Adrenal gland (tissue), 12 donors: ENCODE data around the gene ELF5. TPM values are rescaled to one million over a fixed set of nuclear protein-coding genes. Genes with fewer than 3 reads are reported as not detected.

ENCODE experiments used
- DNase-seq, 7 donors: peaks; one replicate each; pipeline ENCODE4 v3.0.0-alpha.2; 2019 to 2020
- H3K27ac ChIP-seq, 5 donors: fragments of 200-600 bp; sonication (generic) in 4 of 5; 1 replicate in 3 of 5; 2 replicates in 2 of 5; pipeline versions ENCODE4 v1.5.1 to v1.8.0; 2016 to 2020; ENCODE audit warnings: mild to moderate bottlenecking in 1 of 5
- H3K27me3 ChIP-seq: fragments of 200-600 bp; 2 replicates; pipeline ENCODE4 v1.8.0; 2021
- H3K36me3 ChIP-seq, 2 donors: fragments of 200-600 bp; replicated peaks in 1 of 2; 1 replicate in 1 of 2; 2 replicates in 1 of 2; pipeline versions ENCODE4 v1.5.1 to v1.8.0; 2018 to 2022
- H3K4me1 ChIP-seq, 2 donors: fragments of 200-600 bp; replicated peaks in 1 of 2; 1 replicate in 1 of 2; 2 replicates in 1 of 2; pipeline versions ENCODE4 v1.5.1 to v1.8.0; 2018 to 2021
- H3K4me3 ChIP-seq, 4 donors: fragments of 200-600 bp; sonication (generic) in 3 of 4; one replicate each; pipeline ENCODE4 v1.5.1; 2016 to 2018
- H3K9me3 ChIP-seq, 3 donors: fragments of 200-600 bp; sonication (generic) in 1 of 3; replicated peaks in 1 of 3; 1 replicate in 2 of 3; 2 replicates in 1 of 3; pipeline versions ENCODE4 v1.5.1 to v1.8.0; 2016 to 2021
- POLR2A ChIP-seq, 2 donors: fragments of 450-650 bp; IDR thresholded peaks; one replicate each; pipeline ENCODE4 v1.6.1; 2017; ENCODE audit warnings: antibody characterized with exemption in 2 of 2, mild to moderate bottlenecking in 2 of 2, moderate library complexity in 1 of 2
- WGBS, 4 donors: extraction: QIAGEN DNeasy Blood & Tissue Kit in 2 of 4; methylation state at CpG; one replicate each; pipeline versions ENCODE4 v1.1.5 to v1.1.7; 2013 to 2017; 5-methylcytosine and 5-hydroxymethylcytosine counted together
- intact Hi-C, 2 donors: fragments of 100-400 bp; cut with DNase I; formaldehyde crosslinking; loops; one replicate each; pipeline versions ENCODE4 v1.14.1 to v1.15.0; 2022 to 2023
- polyA plus RNA-seq, 3 donors: library from polyadenylated mRNA; stranded (reverse); fragments of 200-250 nt in 2 of 3; fragments of 350-450 nt in 1 of 3; fragmentation: Illumina TruSeq in 1 of 3; extraction: RNeasy Lipid Tissue Mini Kit (QIAGEN cat#74804) in 1 of 3; gene quantifications; one replicate each; pipeline ENCODE4 v1.2.3, GENCODE V29; 2013 to 2014
- total RNA-seq, 9 donors: library from RNA; depleted of rRNA in 4 of 9; stranded (reverse); fragments of >200 nt in 4 of 9; fragments of 120-200 nt in 1 of 9; fragmentation: NEBNext Ultra II Directional in 1 of 9; extraction: Animal tissue kit (Norgen Biotek cat#: 25700) in 1 of 9; gene quantifications; one replicate each; pipeline versions ENCODE4 v1.1.0 to v1.2.4, GENCODE V29; 2013 to 2023
- TF ChIP-seq, protein P1 (sequence below), 6 experiments: fragments of 450-650 bp in 4 of 6; fragments of 200-600 bp in 2 of 6; sonication (generic) in 1 of 6; IDR thresholded peaks; 1 replicate in 5 of 6; 2 replicates in 1 of 6; pipeline versions ENCODE4 v1.5.1 to v1.8.0; 2016 to 2021; ENCODE audit warnings: antibody characterized with exemption in 6 of 6, mild to moderate bottlenecking in 2 of 6, moderate library complexity in 1 of 6
- donor health status: healthy with polysubstance abuse.
- donor health status: Bipolar disorder and iron deficiency.
- donor health status: DM: yes; HTN: yes; CAD: no.
- donor health status: DM: no; HTN: no; CAD: no.
- donor health status: DM: no; HTN: no; CAD: no.
- donor health status: DM: yes; HTN: yes; CAD: no.

The ELF5 gene
- total and polyA plus RNA-seq, 12 donors: 0.03 TPM; not detected in 11

DNA sequence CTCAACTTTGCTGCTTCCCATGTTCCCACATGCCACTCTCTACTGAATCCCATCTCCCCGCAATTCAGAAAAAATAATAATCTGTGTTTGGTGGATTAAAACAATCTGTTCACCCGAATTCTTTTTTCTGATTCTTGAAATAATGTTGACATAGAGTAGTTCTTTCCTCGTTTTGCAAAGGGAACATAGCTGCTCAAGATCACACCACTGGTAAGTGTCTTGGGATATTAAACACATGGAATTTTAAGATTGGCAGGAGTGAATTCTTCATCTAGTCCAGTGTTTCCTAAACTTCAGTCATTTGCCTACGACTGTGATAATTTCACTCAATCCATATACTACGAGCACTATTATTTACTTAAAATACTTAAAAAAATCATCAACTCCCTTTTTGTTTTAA, 6.0 kb downstream of the ELF5 start:
- 81 to 86% (median 83%) methylated on average over 5 of the region's 5 CpGs for WGBS, 4 donors
- no peak for TF ChIP-seq POLR2A (IDR thresholded peaks at IDR 0.05)
- TF ChIP-seq, protein P1, sequence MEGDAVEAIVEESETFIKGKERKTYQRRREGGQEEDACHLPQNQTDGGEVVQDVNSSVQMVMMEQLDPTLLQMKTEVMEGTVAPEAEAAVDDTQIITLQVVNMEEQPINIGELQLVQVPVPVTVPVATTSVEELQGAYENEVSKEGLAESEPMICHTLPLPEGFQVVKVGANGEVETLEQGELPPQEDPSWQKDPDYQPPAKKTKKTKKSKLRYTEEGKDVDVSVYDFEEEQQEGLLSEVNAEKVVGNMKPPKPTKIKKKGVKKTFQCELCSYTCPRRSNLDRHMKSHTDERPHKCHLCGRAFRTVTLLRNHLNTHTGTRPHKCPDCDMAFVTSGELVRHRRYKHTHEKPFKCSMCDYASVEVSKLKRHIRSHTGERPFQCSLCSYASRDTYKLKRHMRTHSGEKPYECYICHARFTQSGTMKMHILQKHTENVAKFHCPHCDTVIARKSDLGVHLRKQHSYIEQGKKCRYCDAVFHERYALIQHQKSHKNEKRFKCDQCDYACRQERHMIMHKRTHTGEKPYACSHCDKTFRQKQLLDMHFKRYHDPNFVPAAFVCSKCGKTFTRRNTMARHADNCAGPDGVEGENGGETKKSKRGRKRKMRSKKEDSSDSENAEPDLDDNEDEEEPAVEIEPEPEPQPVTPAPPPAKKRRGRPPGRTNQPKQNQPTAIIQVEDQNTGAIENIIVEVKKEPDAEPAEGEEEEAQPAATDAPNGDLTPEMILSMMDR (IDR thresholded peaks at IDR 0.05): no peak
- Histone ChIP-seq H3K4me3 (no peak overlapping the region), H3K4me1 (no peaks in the 10 kb centered on the region), H3K27me3 (no peaks in the 10 kb centered on the region), H3K9me3 (no peaks in the 10 kb centered on the region), H3K36me3 (no peaks in the 10 kb centered on the region), H3K27ac (no peak overlapping the region)
- intact Hi-C loops: no loop called here
- no peak for DNase-seq

DNA sequence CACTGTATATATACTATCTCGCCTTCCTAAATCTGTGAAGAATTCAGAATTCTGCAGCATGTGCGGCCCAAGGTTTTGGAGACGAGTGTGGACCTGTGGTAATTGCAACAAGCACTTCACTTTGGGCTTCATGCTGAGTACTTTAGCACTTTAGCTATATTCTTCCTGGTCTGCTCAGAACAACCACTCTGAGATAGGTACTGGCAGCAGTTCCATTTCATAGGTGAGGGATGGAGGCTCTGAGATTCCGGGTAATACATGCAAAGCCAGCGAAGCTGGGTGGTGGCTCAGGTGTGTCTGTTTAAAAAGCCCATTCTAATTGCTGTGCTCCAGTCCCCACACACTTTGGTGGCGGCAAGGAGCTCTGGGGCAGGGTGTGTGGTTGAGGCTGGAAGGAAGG, 6.4 kb downstream of the ELF5 start:
- Histone ChIP-seq H3K27me3 (no peaks in the 10 kb centered on the region), H3K4me3 (no peak overlapping the region), H3K9me3 (no peaks in the 10 kb centered on the region), H3K27ac (no peak overlapping the region), H3K4me1 (no peaks in the 10 kb centered on the region), H3K36me3 (no peaks in the 10 kb centered on the region)
- whole genome bisulfite sequencing, 4 donors: 79 to 96% (median 87%) methylated on average over 6 of the region's 6 CpGs
- DNase-seq: no peak
- no peak for TF ChIP-seq POLR2A (IDR thresholded peaks at IDR 0.05)
- TF ChIP-seq, protein P1 (IDR thresholded peaks at IDR 0.05): no peak
- intact Hi-C loops: no loop called here

DNA sequence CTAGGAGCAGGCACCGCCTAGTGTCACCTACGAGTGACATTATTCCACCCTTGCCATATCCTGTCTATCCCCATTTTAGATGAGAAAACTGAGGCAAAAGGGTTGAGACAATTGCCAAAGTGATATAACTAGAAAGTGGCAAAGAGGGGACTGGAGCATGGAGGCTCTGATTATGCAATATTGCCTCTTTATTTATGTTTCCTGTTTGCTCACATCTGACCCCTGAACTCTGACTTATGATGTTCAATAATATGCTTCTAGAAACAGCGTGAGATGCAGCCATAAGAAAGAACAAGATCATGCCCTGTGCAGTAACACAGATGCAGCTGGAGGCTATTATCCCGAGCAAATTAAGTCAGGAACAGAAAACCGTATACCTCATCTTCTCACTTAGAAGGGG, 7.7 kb downstream of the ELF5 start:
- WGBS, 4 donors: 64 to 80% (median 72%) methylated on average over 5 of the region's 5 CpGs
- Histone ChIP-seq H3K9me3 (no peaks in the 10 kb centered on the region), H3K4me3 (no peak overlapping the region), H3K4me1 (no peaks in the 10 kb centered on the region), H3K36me3 (no peaks in the 10 kb centered on the region), H3K27me3 (no peaks in the 10 kb centered on the region), H3K27ac (no peak overlapping the region)
- no peak for DNase-seq
- TF ChIP-seq POLR2A (IDR thresholded peaks at IDR 0.05): no peak
- TF ChIP-seq, protein P1 (IDR thresholded peaks at IDR 0.05): no peak
- intact Hi-C loops: no loop called here

DNA sequence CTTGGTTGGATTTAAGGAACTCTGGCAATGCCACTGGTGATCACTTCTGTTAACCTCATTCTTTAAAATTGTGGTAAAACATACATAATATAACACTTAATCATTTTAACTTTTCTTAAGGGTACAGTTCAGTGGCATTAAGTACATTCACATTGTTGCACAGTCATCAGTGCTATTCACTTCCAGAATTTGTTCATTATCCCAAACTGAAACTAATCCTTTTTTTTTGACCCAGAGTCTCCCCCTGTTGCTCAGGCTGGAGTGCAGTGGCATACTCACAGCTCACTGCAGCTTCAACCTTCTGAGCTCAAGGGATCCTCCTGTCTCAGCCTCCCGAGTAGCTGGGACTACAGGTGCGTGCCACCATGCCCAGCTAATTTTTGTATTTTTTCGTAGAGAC, 10.6 kb downstream of the ELF5 start:
- no peak overlapping the region for H3K27ac ChIP-seq
- no peak for DNase-seq
- 90 to 100% (median 94%) methylated on average over 3 of the region's 3 CpGs for WGBS, 4 donors
- no peaks in the 10 kb centered on the region for H3K4me1 ChIP-seq
- no peak overlapping the region for H3K4me3 ChIP-seq
- intact Hi-C loops: no loop called here
- no peaks in the 10 kb centered on the region for H3K36me3 ChIP-seq
- H3K9me3 ChIP-seq: no peaks in the 10 kb centered on the region
- no peaks in the 10 kb centered on the region for H3K27me3 ChIP-seq
- no peak for TF ChIP-seq POLR2A (IDR thresholded peaks at IDR 0.05)
- TF ChIP-seq, protein P1 (IDR thresholded peaks at IDR 0.05): no peak
